ENCODE results near the gene MACROD2. TPM values are rescaled to one million over a fixed set of nuclear protein-coding genes. Genes with fewer than 3 reads are reported as not detected.

The MACROD2 gene
- polyA plus RNA-seq, 1 donor from 2014 or later, result 23.2 TPM

- no peak overlapping the region for H3K4me2 ChIP-seq (ENCODE audit: low read length)
- no peak overlapping the region for H3K9ac ChIP-seq (ENCODE audit: low read length)
- H3K9me3 ChIP-seq (ENCODE audit: low read length), result no peaks in the 10 kb centered on the region
- no peak overlapping the region for H2AFZ ChIP-seq (ENCODE audit: low read depth, low read length)
- H3K79me2 ChIP-seq (replicated peaks; ENCODE audit: insufficient read depth, low read length), result no peaks in the 10 kb centered on the region
- no peak overlapping the region for H3K27ac ChIP-seq (ENCODE audit: low read length)
- no peak overlapping the region for H3K4me3 ChIP-seq (ENCODE audit: low read length)
- H3F3A ChIP-seq (ENCODE audit: insufficient read depth, low read length, poor library complexity, severe bottlenecking), result no peaks in the 10 kb centered on the region
- H3K27me3 ChIP-seq (ENCODE audit: insufficient read depth, low read depth, low read length), result no peaks in the 10 kb centered on the region
- TF ChIP-seq POLR2AphosphoS5 (IDR thresholded peaks at IDR 0.05) (no peak), EZH2 (IDR thresholded peaks at IDR 0.05; ENCODE audit: borderline replicate concordance, insufficient read depth, low read length, poor library complexity, severe bottlenecking) (no peak), RAD21 (conservative IDR thresholded peaks at IDR 0.05) (no peak), CTCF (IDR thresholded peaks at IDR 0.05; ENCODE audit: poor library complexity, severe bottlenecking) (no peak)
- no peaks in the 10 kb centered on the region for H3K36me3 ChIP-seq (ENCODE audit: insufficient read depth, low read length)
- H3K9me2 ChIP-seq (ENCODE audit: insufficient read depth, low read length), result no peaks in the 10 kb centered on the region
- no peaks in the 10 kb centered on the region for H4K20me1 ChIP-seq (ENCODE audit: insufficient read depth)
These were observed 1817.4 kb downstream of the MACROD2 start for GRCh38 chr20:15812696-15813095.

GRCh38 chr20:15814360-15814759 lies 1819.0 kb downstream of the MACROD2 start:
- no peak overlapping the region for H2AFZ ChIP-seq (ENCODE audit: low read depth, low read length)
- no peak overlapping the region for H3K4me2 ChIP-seq (ENCODE audit: low read length)
- H3K36me3 ChIP-seq (ENCODE audit: insufficient read depth, low read length), result no peaks in the 10 kb centered on the region
- no peaks in the 10 kb centered on the region for H3K79me2 ChIP-seq (replicated peaks; ENCODE audit: insufficient read depth, low read length)
- H3K27ac ChIP-seq (ENCODE audit: low read length), result no peak overlapping the region
- no peaks in the 10 kb centered on the region for H3K9me3 ChIP-seq (ENCODE audit: low read length)
- no peaks in the 10 kb centered on the region for H3F3A ChIP-seq (ENCODE audit: insufficient read depth, low read length, poor library complexity, severe bottlenecking)
- H3K9ac ChIP-seq (ENCODE audit: low read length), result no peak overlapping the region
- no peaks in the 10 kb centered on the region for H3K27me3 ChIP-seq (ENCODE audit: insufficient read depth, low read depth, low read length)
- H3K4me3 ChIP-seq (ENCODE audit: low read length), result no peak overlapping the region
- no peaks in the 10 kb centered on the region for H4K20me1 ChIP-seq (ENCODE audit: insufficient read depth)
- TF ChIP-seq RAD21 (conservative IDR thresholded peaks at IDR 0.05) (no peak), EP300 (conservative IDR thresholded peaks at IDR 0.05; ENCODE audit: poor library complexity, severe bottlenecking) (no peak)
- H3K9me2 ChIP-seq (ENCODE audit: insufficient read depth, low read length), result no peaks in the 10 kb centered on the region

DNA sequence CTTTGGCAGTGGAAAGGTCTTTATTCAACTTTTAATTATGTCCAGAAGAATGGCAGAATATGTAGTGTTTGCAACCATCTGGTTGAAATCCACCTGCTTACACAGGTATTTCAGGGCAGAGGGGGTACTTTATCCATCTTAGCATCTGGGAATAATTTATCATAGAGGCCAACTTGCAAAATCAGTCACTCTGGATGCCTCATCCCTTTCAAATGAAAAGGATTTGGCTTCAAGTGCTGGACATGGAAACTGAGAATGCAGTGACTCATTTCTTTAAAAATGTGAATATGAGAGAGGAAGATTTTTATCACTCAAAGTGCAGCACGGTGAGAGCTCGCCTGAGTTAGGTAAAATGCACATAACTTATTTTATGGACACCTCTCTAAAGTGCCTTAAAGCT lies 1819.6 kb downstream of the MACROD2 start:
- no peak overlapping the region for H3K4me2 ChIP-seq (ENCODE audit: low read length)
- H3F3A ChIP-seq (ENCODE audit: insufficient read depth, low read length, poor library complexity, severe bottlenecking), result no peaks in the 10 kb centered on the region
- H3K27me3 ChIP-seq (ENCODE audit: insufficient read depth, low read depth, low read length), result no peaks in the 10 kb centered on the region
- no peaks in the 10 kb centered on the region for H3K9me3 ChIP-seq (ENCODE audit: low read length)
- TF ChIP-seq, protein P1, sequence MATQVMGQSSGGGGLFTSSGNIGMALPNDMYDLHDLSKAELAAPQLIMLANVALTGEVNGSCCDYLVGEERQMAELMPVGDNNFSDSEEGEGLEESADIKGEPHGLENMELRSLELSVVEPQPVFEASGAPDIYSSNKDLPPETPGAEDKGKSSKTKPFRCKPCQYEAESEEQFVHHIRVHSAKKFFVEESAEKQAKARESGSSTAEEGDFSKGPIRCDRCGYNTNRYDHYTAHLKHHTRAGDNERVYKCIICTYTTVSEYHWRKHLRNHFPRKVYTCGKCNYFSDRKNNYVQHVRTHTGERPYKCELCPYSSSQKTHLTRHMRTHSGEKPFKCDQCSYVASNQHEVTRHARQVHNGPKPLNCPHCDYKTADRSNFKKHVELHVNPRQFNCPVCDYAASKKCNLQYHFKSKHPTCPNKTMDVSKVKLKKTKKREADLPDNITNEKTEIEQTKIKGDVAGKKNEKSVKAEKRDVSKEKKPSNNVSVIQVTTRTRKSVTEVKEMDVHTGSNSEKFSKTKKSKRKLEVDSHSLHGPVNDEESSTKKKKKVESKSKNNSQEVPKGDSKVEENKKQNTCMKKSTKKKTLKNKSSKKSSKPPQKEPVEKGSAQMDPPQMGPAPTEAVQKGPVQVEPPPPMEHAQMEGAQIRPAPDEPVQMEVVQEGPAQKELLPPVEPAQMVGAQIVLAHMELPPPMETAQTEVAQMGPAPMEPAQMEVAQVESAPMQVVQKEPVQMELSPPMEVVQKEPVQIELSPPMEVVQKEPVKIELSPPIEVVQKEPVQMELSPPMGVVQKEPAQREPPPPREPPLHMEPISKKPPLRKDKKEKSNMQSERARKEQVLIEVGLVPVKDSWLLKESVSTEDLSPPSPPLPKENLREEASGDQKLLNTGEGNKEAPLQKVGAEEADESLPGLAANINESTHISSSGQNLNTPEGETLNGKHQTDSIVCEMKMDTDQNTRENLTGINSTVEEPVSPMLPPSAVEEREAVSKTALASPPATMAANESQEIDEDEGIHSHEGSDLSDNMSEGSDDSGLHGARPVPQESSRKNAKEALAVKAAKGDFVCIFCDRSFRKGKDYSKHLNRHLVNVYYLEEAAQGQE (IDR thresholded peaks at IDR 0.05; ENCODE audit: borderline replicate concordance), result no peak
- TF ChIP-seq POLR2AphosphoS5 (IDR thresholded peaks at IDR 0.05) (no peak), EZH2 (IDR thresholded peaks at IDR 0.05; ENCODE audit: borderline replicate concordance, insufficient read depth, low read length, poor library complexity, severe bottlenecking) (no peak), SMC3 (conservative IDR thresholded peaks at IDR 0.05; ENCODE audit: poor library complexity) (no peak), CTCF (IDR thresholded peaks at IDR 0.05; ENCODE audit: poor library complexity, severe bottlenecking) (no peak), MXI1 (conservative IDR thresholded peaks at IDR 0.05; ENCODE audit: poor library complexity, severe bottlenecking) (no peak), RAD21 (conservative IDR thresholded peaks at IDR 0.05) (no peak), TAF1 (IDR thresholded peaks at IDR 0.05; ENCODE audit: low read depth) (no peak), EP300 (conservative IDR thresholded peaks at IDR 0.05; ENCODE audit: poor library complexity, severe bottlenecking) (no peak)
- H3K36me3 ChIP-seq (ENCODE audit: insufficient read depth, low read length), result no peaks in the 10 kb centered on the region
- H3K9ac ChIP-seq (ENCODE audit: low read length), result no peak overlapping the region
- H3K79me2 ChIP-seq (replicated peaks; ENCODE audit: insufficient read depth, low read length), result no peaks in the 10 kb centered on the region
- no peak overlapping the region for H3K4me3 ChIP-seq (ENCODE audit: low read length)
- no peaks in the 10 kb centered on the region for H3K9me2 ChIP-seq (ENCODE audit: insufficient read depth, low read length)
- no peak overlapping the region for H2AFZ ChIP-seq (ENCODE audit: low read depth, low read length)
- no peak overlapping the region for H3K27ac ChIP-seq (ENCODE audit: low read length)
- H4K20me1 ChIP-seq (ENCODE audit: insufficient read depth), result no peaks in the 10 kb centered on the region
